ENCODE measurements around the gene CELSR1.

CELSR1 gene

GRCh38 chr22:46571642-46572250, 34.3 kb upstream of the CELSR1 start:
- H3K4me1 ChIP-seq: peaks cover 20% of the 10 kb centered on the region
- TF ChIP-seq CTCF (IDR thresholded peaks at IDR 0.05; ENCODE audit: low read depth, low read length): no peak
- H3K36me3 ChIP-seq: no peaks in the 10 kb centered on the region
- no peaks in the 10 kb centered on the region for H3K27me3 ChIP-seq
- no peak for DNase-seq
- H3K4me3 ChIP-seq (ENCODE audit: low read depth, low read length): no peak overlapping the region
- H3K9me3 ChIP-seq: no peaks in the 10 kb centered on the region

GRCh38 chr22:46569848-46570695, 32.7 kb upstream of the CELSR1 start:
- peaks cover 13% of the 10 kb centered on the region for H3K4me1 ChIP-seq
- H3K4me3 ChIP-seq (ENCODE audit: low read depth, low read length): no peak overlapping the region
- no peaks in the 10 kb centered on the region for H3K9me3 ChIP-seq
- no peaks in the 10 kb centered on the region for H3K36me3 ChIP-seq
- TF ChIP-seq CTCF (IDR thresholded peaks at IDR 0.05; ENCODE audit: low read depth, low read length): no peak
- H3K27me3 ChIP-seq: no peaks in the 10 kb centered on the region
- DNase-seq: no peak

GRCh38 chr22:46569055-46569847, 31.8 kb upstream of the CELSR1 start:
- Histone ChIP-seq H3K4me3 (ENCODE audit: low read depth, low read length) (no peak overlapping the region), H3K36me3 (no peaks in the 10 kb centered on the region), H3K4me1 (peaks cover 12% of the 10 kb centered on the region), H3K9me3 (no peaks in the 10 kb centered on the region), H3K27me3 (no peaks in the 10 kb centered on the region)
- TF ChIP-seq CTCF (IDR thresholded peaks at IDR 0.05; ENCODE audit: low read depth, low read length): no peak
- DNase-seq: no peak

GRCh38 chr22:46568102-46568809, 30.8 kb upstream of the CELSR1 start:
- no peaks in the 10 kb centered on the region for H3K36me3 ChIP-seq
- no peak overlapping the region for H3K4me3 ChIP-seq (ENCODE audit: low read depth, low read length)
- H3K9me3 ChIP-seq: no peaks in the 10 kb centered on the region
- H3K27me3 ChIP-seq: no peaks in the 10 kb centered on the region
- peak; percentile 50 for DNase-seq
- peaks cover 10% of the 10 kb centered on the region for H3K4me1 ChIP-seq
- TF ChIP-seq CTCF (IDR thresholded peaks at IDR 0.05; ENCODE audit: low read depth, low read length): peak; percentile 30

- no peak for TF ChIP-seq CTCF (IDR thresholded peaks at IDR 0.05; ENCODE audit: low read depth, low read length)
- H3K9me3 ChIP-seq: no peaks in the 10 kb centered on the region
- H3K4me3 ChIP-seq (ENCODE audit: low read depth, low read length): no peak overlapping the region
- no peaks in the 10 kb centered on the region for H3K27me3 ChIP-seq
- H3K4me1 ChIP-seq: peaks cover 10% of the 10 kb centered on the region
- DNase-seq: no peak
- no peaks in the 10 kb centered on the region for H3K36me3 ChIP-seq
Measured at GRCh38 chr22:46567471-46567870, 30.1 kb upstream of the CELSR1 start.
